Left renal pelvis (tissue), 4 donors: ENCODE data around the gene CTXN2. TPM values are rescaled to one million over a fixed set of nuclear protein-coding genes. Genes with fewer than 3 reads are reported as not detected.

Experiments
- DNase-seq, 4 donors: peaks; one replicate each; pipeline ENCODE4 v3.0.0-alpha.2; 2013; ENCODE audit warnings: low read depth in 4 of 4, low spot score in 3 of 4
- polyA plus RNA-seq, 4 donors: library from polyadenylated mRNA; unstranded; fragments of 120-200 nt; gene quantifications; one replicate each; pipeline ENCODE4 v1.2.1, GENCODE V29; 2013; ENCODE audit not compliant: insufficient read length in 4 of 4

Gene CTXN2
- polyA plus RNA-seq, 4 donors, result 0.09 TPM; not detected in 3

- no peak for DNase-seq
These were observed 29.8 kb downstream of the CTXN2 start for GRCh38 chr15:48221261-48221660.

GRCh38 chr15:48221885-48222284, 30.4 kb downstream of the CTXN2 start:
- DNase-seq, result no peak

- no peak for DNase-seq
These were observed 31.2 kb downstream of the CTXN2 start for GRCh38 chr15:48222627-48223026.

GRCh38 chr15:48225771-48226170, 34.3 kb downstream of the CTXN2 start:
- no peak for DNase-seq

GRCh38 chr15:48230498-48230897, 39.0 kb downstream of the CTXN2 start:
- no peak for DNase-seq

- DNase-seq, result no peak
These were observed 41.8 kb downstream of the CTXN2 start for GRCh38 chr15:48233246-48233645.

- no peak for DNase-seq
These were observed 47.9 kb downstream of the CTXN2 start for GRCh38 chr15:48239334-48239733.

GRCh38 chr15:48242015-48242414, 50.5 kb downstream of the CTXN2 start:
- no peak for DNase-seq

GRCh38 chr15:48242535-48242934, 51.1 kb downstream of the CTXN2 start:
- DNase-seq, result no peak

GRCh38 chr15:48244921-48245320, 53.5 kb downstream of the CTXN2 start:
- no peak for DNase-seq

- no peak for DNase-seq
These were observed 56.9 kb downstream of the CTXN2 start for GRCh38 chr15:48248414-48248813.

GRCh38 chr15:48250640-48251076, 59.2 kb downstream of the CTXN2 start:
- peak; percentile 43 to 61 (median 55) for DNase-seq

- DNase-seq, result no peak
These were observed 61.7 kb downstream of the CTXN2 start for GRCh38 chr15:48253172-48253571.

Other genes starting within 250 kb of the CTXN2 start
- 1 to 10 TPM in 1 of 4 donors, under 1 TPM in 2, not detected in 1; 0.23 to 1.1 (median 0.49) TPM for gene SLC24A5, start 70.7 kb upstream of the CTXN2 start, polyA plus RNA-seq
- 100 to 1,000 TPM in 3 of 4 donors, 10 to 100 TPM in 1; 43.1 to 116 (median 104) TPM for gene MYEF2, start 13.4 kb upstream of the CTXN2 start, polyA plus RNA-seq
- gene SLC12A1, start 14.6 kb downstream of the CTXN2 start, polyA plus RNA-seq, result 100 to 1,000 TPM in 3 of 4 donors, 1 to 10 TPM in 1; 8.3 to 779 (median 420) TPM
- gene DUT, start 139.8 kb downstream of the CTXN2 start, polyA plus RNA-seq, result 100 to 1,000 TPM; 132 to 182 (median 160) TPM